GM11168 (cell line): Measurements from ENCODE around the gene RNLS.
"Not testable (repeated sequence)": the region's sequence is repeated elsewhere in the genome, so short reads cannot be mapped to it uniquely, and the experiment has no call there.

Source experiments
- in situ Hi-C: fragments of 300-500 bp; cut with MboI; formaldehyde crosslinking; loops from one replicate; pipeline ENCODE4 v1.12.0; 2022; ENCODE audit warnings: low sequenced_read_pairs; ENCODE audit not compliant: unreplicated experiment

Gene RNLS

DNA sequence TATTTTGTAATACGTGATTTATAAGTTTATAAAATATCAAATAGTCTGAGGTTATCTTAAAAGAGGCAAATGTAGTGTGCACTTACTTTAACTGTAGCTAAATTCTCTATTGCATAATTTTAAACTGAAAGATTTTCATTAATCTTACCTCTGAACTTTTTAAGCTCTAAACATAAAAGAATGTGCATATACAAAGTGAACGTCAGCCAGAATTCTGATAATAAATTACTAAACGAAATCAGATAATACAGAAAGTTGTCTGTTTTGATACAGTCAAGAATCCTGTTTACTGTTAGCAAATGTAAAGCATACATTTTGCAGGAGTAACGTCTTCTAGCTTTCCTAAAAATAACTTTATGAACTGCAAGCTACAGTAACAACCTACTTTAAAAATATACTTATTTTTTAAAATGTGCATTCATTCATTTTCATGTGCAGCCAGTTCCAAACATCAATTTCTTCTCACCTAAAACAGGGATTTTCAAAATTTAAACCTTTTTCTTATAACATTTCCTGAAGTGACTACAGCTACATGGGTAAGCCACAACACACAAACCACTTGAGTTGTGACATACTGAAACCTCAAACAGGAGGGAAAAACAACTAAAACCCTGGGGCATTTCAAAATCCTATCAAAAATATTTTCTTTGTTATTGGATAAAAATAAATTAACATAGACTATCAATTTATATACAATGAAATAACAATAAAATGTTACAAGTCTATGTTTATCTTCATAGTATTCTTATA is 92.7 kb downstream of the RNLS start:
- in situ Hi-C loops, result no loop called here

- in situ Hi-C loops, result no loop called here
Measured at GRCh38 chr10:88489107-88489506, 94.0 kb downstream of the RNLS start.

- in situ Hi-C loops, result not testable (repeated sequence)
Measured at GRCh38 chr10:88486816-88487215, 96.3 kb downstream of the RNLS start.

DNA sequence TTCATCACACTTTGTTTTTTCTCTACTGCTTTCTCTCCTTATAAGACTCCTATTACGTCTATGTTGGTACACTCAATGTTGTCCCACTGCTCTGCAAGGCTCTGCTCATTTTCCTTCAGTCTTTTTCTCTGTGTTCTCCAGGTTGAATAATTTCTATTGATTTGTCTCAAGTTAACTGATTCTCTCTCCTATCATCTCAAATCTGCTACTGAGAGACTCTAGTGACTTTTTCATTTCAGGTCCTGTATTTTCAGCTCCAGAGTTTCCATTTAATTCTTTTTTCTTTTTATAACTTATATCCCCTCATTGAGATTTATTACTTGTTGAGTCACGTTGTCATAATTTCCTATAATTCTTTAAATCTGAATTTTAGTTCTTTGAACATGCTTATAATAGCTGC is 100.9 kb downstream of the RNLS start:
- in situ Hi-C loops, result no loop called here

DNA sequence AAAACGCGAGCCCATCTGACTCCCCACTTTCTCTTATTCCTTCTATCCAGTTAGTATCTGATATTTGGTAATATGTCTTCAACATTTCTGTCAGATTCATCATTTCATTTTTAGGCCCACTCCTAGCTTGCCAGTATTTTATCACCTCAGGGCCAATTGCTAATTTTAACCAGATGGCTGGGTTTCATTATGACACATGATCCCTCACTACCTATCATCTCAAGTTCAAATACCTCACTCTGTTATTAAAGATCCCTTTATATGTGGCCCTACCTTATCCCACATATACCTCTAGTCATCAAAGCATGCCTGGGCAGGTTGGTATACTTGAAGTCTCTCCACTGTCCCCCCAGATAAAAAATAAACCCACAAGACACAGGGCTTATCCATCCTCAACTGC is 104.9 kb downstream of the RNLS start:
- in situ Hi-C loops, result no loop called here

GRCh38 chr10:88477343-88478085 is 105.6 kb downstream of the RNLS start:
- in situ Hi-C loops, result no loop called here

DNA sequence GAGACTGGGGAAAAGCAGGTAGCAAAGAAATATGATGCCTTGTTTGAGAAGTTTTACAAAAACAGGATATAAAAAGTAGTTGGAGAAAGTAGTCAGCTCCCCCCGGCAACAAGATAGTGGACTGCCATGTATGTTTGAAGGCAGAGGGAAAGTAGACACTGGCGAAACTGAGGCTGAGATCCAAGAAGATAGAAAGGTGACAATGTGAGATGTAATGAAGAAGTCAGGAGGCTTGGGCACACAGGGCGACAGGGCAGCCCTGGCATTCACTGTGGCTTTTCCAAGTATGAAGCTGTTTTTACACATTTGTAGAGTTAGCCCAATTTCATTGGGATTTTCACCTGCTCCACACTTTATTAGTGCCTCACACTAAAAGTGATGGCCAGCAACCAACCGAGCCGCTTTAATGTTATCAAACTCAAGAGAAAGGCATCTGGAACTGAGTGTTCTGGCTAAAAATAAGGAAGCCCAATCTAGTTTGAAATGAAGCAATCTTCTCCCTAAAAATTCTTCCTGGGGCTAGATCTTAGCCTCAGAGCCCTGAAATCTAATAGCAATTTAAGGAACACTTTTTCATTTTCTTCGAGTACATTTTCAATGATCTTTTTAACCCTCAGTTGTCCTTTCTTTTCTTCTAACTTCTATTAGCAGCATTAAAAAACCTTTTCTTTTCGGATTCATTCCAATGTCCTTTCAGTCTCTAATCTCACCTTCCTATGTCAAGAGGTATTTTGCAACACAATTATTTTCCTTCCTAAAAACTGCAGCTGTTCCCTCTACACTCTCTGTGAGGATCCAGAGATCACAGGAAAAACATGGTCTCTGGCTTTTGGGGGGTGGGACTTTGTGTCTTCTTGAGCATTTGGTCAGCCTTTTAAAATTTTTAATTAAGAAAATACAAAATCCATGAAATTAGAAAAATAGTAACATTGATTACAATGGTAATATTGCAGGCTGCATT is 108.0 kb downstream of the RNLS start:
- in situ Hi-C loops, result no loop called here

DNA sequence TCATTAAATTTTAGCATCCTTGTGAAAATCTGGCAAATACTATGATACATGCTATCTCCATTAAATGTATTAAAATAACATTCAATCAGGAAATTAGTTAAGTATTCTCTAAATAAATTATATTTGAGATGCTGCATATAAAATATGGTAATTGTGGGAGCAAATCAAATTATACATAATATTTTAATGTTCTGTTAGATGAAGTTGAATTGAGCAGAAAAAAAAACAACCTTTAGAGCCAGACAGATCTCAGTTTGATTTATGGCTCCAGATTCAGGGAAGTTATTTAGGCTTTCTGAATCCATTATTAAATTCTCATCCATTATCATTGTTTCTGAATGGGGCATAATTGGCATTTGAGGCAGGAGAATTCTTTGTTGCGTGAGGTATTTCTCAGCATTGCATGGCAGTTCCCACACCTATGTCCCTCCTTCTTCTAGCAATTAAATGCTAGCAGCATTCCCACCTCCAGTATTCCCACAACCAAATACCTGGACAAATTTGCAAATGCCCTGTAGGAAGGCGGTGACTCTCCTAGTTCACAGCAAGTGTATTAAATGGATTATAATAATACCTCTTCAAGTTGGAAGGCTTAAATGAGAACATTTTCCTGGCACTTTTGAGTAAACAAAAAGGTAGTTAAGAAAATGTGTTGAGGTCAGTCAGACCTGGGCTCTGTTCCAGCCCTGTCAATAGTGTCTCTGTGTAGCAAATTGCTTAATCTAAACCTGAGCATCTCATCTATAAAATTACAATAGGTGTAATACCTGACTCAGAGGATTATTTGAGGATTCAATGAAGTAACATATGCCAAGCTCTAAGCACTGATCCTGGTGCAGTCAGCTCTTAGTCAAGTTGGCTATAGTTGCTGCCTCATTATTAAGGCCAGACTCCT is 108.9 kb downstream of the RNLS start:
- in situ Hi-C loops, result no loop called here

GRCh38 chr10:88472540-88472939 is 110.6 kb downstream of the RNLS start:
- in situ Hi-C loops, result no loop called here

- in situ Hi-C loops, result no loop called here
Measured at GRCh38 chr10:88471899-88472298, 111.2 kb downstream of the RNLS start.

DNA sequence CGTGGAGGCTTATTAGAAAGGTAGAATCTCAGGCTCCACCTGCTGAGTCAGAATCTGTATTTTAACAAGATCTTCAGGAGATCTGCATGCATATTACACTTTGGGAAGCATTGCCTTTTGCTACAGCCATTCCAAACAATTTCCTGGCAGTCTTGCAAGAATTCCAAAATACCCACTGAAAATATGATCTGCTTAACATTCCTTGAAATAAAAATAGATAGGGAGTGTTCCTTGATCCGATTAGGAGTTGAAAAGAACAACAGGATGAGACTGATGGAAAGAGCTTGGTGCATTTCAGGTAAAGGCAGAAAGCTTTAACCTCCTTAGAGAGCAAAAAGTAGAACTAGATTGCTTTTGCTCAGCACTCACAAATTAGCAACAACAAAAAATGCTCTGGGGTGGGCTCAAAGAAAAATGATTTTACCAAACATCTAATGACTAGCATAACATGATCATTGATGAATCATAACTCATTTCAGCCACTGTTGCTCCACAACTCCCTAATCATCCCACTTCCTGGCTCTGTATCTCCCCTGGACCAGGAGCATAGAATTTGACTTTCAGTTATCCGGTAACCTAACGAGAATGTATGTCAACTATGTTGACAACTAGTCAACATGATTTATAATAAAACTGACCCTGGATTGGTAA is 115.2 kb downstream of the RNLS start:
- in situ Hi-C loops, result no loop called here

- in situ Hi-C loops, result no loop called here
Measured at GRCh38 chr10:88466786-88467185, 116.3 kb downstream of the RNLS start.

GRCh38 chr10:88465765-88466164 is 117.4 kb downstream of the RNLS start:
- in situ Hi-C loops, result no loop called here

DNA sequence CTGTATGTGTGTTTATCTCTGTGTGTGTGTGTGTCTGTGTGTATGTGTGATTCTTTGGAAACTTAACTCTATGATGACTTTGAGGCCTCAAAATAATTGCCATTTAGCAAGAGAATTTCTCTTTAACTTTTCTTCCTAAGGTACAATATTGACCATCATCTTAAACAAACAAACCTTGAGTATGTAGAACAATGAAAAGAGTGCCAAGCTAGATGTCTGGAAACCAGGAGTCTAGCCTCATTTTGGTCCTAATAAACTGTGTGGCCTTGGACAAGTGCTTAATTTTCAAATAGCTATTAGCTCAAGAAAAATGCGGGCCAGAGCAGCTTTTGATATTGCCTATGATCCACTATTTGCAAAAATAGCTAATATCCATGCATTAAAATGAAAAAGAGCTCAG is 119.3 kb downstream of the RNLS start:
- in situ Hi-C loops, result no loop called here

- in situ Hi-C loops, result no loop called here
Measured at GRCh38 chr10:88461426-88461825, 121.7 kb downstream of the RNLS start.

GRCh38 chr10:88459530-88459929 is 123.6 kb downstream of the RNLS start:
- in situ Hi-C loops, result no loop called here

- in situ Hi-C loops, result no loop called here
Measured at GRCh38 chr10:88458209-88458608, 124.9 kb downstream of the RNLS start.

GRCh38 chr10:88457660-88458059 is 125.5 kb downstream of the RNLS start:
- in situ Hi-C loops, result no loop called here

DNA sequence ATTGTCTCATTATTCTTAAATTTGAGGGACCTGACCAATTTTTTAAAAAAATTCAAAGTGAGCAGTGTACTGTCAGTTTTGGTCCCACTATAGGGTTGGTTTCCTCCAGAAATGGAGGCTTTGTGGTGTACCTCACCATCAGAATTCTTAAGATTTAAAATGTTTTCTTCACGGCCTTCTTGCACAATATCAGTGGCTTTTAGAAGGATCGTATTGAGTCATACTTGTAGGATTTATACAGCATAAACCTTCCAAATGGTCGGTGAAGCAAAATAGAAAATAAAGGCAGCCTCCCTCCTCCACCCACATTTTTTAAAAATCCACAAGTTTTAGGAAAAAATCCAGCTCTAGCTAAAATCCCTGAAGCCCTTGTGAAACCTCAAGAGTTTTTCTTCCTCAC is 126.4 kb downstream of the RNLS start:
- in situ Hi-C loops, result no loop called here
